Measurements from ENCODE around the gene CCDC51.
"Not testable (repeated sequence)": the region's sequence is repeated elsewhere in the genome, so short reads cannot be mapped to it uniquely, and the experiment has no call there.

CCDC51 gene

GRCh38 chr3:48463703-48464102 lies 23.8 kb upstream of the CCDC51 start:
- H3K9me3 ChIP-seq = no peaks in the 10 kb centered on the region
- no peak overlapping the region for H3K27ac ChIP-seq
- no peaks in the 10 kb centered on the region for H3K27me3 ChIP-seq
- H3K4me3 ChIP-seq (ENCODE audit: low read depth in 1 of 2, low read length in 1 of 2) = no peak overlapping the region
- H3K4me1 ChIP-seq (ENCODE audit: control insufficient read depth in 1 of 2, insufficient read depth in 1 of 2, low read depth in 1 of 2, low read length in 1 of 2) = peaks cover 26 to 27% of the 10 kb centered on the region in 2 experiments
- TF ChIP-seq, protein P1, sequence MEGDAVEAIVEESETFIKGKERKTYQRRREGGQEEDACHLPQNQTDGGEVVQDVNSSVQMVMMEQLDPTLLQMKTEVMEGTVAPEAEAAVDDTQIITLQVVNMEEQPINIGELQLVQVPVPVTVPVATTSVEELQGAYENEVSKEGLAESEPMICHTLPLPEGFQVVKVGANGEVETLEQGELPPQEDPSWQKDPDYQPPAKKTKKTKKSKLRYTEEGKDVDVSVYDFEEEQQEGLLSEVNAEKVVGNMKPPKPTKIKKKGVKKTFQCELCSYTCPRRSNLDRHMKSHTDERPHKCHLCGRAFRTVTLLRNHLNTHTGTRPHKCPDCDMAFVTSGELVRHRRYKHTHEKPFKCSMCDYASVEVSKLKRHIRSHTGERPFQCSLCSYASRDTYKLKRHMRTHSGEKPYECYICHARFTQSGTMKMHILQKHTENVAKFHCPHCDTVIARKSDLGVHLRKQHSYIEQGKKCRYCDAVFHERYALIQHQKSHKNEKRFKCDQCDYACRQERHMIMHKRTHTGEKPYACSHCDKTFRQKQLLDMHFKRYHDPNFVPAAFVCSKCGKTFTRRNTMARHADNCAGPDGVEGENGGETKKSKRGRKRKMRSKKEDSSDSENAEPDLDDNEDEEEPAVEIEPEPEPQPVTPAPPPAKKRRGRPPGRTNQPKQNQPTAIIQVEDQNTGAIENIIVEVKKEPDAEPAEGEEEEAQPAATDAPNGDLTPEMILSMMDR (IDR thresholded peaks at IDR 0.05) = no peak
- H3K36me3 ChIP-seq = peaks cover 60% of the 10 kb centered on the region

DNA sequence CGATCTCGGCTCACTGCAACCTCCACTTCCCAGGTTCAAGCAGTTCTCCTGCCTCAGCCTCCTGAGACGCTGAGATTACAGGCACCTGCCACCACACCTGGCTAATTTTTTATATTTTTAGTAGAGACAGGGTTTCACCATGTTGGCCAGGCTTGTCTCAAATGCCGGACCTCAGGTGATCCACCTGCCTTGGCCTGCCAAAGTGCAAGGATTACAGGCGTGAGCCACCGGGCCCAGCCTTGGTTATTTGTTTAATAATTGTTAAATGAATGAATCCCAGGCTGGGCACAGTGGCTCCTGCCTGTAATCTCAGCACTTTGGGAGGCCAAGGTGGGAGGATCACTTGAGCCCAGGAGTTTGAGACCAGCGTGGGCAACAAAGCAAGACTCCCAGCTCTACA lies 21.8 kb upstream of the CCDC51 start:
- Histone ChIP-seq H3K4me1 (ENCODE audit: control insufficient read depth in 1 of 2, insufficient read depth in 1 of 2, low read depth in 1 of 2, low read length in 1 of 2) (peaks cover 18% of the 10 kb centered on the region in 2 experiments), H3K36me3 (peaks cover 50% of the 10 kb centered on the region)
- not testable (repeated sequence) for H3K27me3 ChIP-seq; H3K4me3 ChIP-seq (ENCODE audit: low read depth in 1 of 2, low read length in 1 of 2); H3K9me3 ChIP-seq; H3K27ac ChIP-seq

GRCh38 chr3:48460517-48460902 lies 20.6 kb upstream of the CCDC51 start:
- Histone ChIP-seq H3K36me3 (peaks cover 54% of the 10 kb centered on the region), H3K4me3 (ENCODE audit: low read depth in 1 of 2, low read length in 1 of 2) (no peak overlapping the region), H3K9me3 (no peaks in the 10 kb centered on the region), H3K4me1 (ENCODE audit: control insufficient read depth in 1 of 2, insufficient read depth in 1 of 2, low read depth in 1 of 2, low read length in 1 of 2) (peaks cover 6% of the 10 kb centered on the region in 2 experiments), H3K27ac (no peak overlapping the region), H3K27me3 (no peaks in the 10 kb centered on the region)
- TF ChIP-seq, protein P1 (IDR thresholded peaks at IDR 0.05) = no peak

GRCh38 chr3:48459773-48460516 lies 20.0 kb upstream of the CCDC51 start:
- Histone ChIP-seq H3K36me3 (peaks cover 59% of the 10 kb centered on the region), H3K4me1 (ENCODE audit: control insufficient read depth in 1 of 2, insufficient read depth in 1 of 2, low read depth in 1 of 2, low read length in 1 of 2) (peaks cover under 1% of the 10 kb centered on the region in 2 experiments), H3K9me3 (no peaks in the 10 kb centered on the region), H3K4me3 (ENCODE audit: low read depth in 1 of 2, low read length in 1 of 2) (no peak overlapping the region), H3K27me3 (no peaks in the 10 kb centered on the region), H3K27ac (no peak overlapping the region)
- TF ChIP-seq, protein P1 (IDR thresholded peaks at IDR 0.05) = no peak

DNA sequence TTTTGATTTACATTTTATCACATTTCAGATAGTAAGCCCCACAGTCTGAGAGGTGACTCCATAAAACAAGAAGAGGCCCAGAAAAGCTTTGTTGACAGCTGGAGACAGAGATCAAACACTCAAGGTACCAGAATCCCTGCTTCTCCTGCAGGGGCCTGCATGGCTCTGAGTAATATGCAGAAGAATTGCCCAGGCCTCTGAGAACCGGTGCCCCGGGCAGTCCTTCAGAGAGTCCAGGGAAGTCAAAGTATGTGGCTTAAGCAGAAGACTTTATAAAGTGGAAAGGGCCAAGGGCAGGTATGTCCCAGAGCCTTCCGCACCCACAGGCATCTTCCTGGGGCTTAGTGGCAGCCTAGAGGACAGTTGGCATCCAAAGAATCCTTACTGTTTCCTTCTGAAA lies 19.4 kb upstream of the CCDC51 start:
- Histone ChIP-seq H3K27ac (no peak overlapping the region), H3K4me1 (ENCODE audit: control insufficient read depth in 1 of 2, insufficient read depth in 1 of 2, low read depth in 1 of 2, low read length in 1 of 2) (no peaks in the 10 kb centered on the region), H3K27me3 (no peaks in the 10 kb centered on the region), H3K36me3 (peaks cover 56% of the 10 kb centered on the region), H3K9me3 (no peaks in the 10 kb centered on the region), H3K4me3 (ENCODE audit: low read depth in 1 of 2, low read length in 1 of 2) (no peak overlapping the region)
- TF ChIP-seq, protein P1 (IDR thresholded peaks at IDR 0.05) = no peak

- peaks cover 78% of the 10 kb centered on the region for H3K36me3 ChIP-seq
- no peaks in the 10 kb centered on the region for H3K4me1 ChIP-seq (ENCODE audit: control insufficient read depth in 1 of 2, insufficient read depth in 1 of 2, low read depth in 1 of 2, low read length in 1 of 2)
- no peak overlapping the region for H3K4me3 ChIP-seq (ENCODE audit: low read depth in 1 of 2, low read length in 1 of 2)
- TF ChIP-seq, protein P1 (IDR thresholded peaks at IDR 0.05) = no peak
- no peaks in the 10 kb centered on the region for H3K9me3 ChIP-seq
- H3K27ac ChIP-seq = no peak overlapping the region
- H3K27me3 ChIP-seq = no peaks in the 10 kb centered on the region
Observed at GRCh38 chr3:48456456-48456855, 16.5 kb upstream of the CCDC51 start.

Measured in neutrophil (primary cell).